Neural cell (in vitro differentiated cells): Measurements from ENCODE around the gene PREX1.

Source experiments
- POLR2AphosphoS5 ChIP-seq: IDR thresholded peaks from 2 replicates; pipeline ENCODE4 v1.6.1; 2012
- SMC3 ChIP-seq: fragments of 450-650 bp; conservative IDR thresholded peaks from 2 replicates; pipeline ENCODE4 v1.6.1; 2014; ENCODE audit warnings: antibody characterized with exemption, mild to moderate bottlenecking, moderate library complexity; ENCODE audit not compliant: poor library complexity
- TF ChIP-seq, protein P1 (sequence below): fragments of 450-650 bp; IDR thresholded peaks from 2 replicates; pipeline ENCODE4 v1.5.1; 2014; ENCODE audit warnings: antibody characterized with exemption, mild to moderate bottlenecking, moderate library complexity; ENCODE audit not compliant: poor library complexity, severe bottlenecking

DNA sequence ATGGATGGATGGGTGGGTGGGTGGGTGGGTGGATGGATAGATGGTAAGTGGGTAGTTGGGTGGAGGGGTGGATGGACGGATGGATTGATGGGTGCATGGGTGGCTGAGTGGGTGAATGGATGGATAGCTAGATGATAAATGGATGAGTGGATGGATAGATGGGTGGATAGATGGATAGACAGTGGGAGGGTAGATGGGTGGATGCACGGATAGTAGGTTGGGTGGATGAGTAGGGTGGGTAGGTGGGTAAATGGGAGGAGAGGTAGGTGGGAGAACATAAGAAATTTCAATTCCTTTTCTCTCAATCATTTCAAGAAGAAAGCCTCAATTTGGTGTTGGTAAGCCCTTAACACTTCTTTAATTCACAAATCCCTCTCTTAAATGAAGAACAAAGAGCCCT, 186.9 kb downstream of the PREX1 start:
- TF ChIP-seq POLR2AphosphoS5 (no peak), SMC3 (no peak)
- TF ChIP-seq, protein P1, sequence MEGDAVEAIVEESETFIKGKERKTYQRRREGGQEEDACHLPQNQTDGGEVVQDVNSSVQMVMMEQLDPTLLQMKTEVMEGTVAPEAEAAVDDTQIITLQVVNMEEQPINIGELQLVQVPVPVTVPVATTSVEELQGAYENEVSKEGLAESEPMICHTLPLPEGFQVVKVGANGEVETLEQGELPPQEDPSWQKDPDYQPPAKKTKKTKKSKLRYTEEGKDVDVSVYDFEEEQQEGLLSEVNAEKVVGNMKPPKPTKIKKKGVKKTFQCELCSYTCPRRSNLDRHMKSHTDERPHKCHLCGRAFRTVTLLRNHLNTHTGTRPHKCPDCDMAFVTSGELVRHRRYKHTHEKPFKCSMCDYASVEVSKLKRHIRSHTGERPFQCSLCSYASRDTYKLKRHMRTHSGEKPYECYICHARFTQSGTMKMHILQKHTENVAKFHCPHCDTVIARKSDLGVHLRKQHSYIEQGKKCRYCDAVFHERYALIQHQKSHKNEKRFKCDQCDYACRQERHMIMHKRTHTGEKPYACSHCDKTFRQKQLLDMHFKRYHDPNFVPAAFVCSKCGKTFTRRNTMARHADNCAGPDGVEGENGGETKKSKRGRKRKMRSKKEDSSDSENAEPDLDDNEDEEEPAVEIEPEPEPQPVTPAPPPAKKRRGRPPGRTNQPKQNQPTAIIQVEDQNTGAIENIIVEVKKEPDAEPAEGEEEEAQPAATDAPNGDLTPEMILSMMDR: no peak
